Fibroblast of skin of right biceps (primary cell): ENCODE results near the gene HSD17B12.

Source experiments
- DNase-seq: peaks from one replicate; pipeline ENCODE4 v3.0.0-alpha.2; 2013

HSD17B12 gene

DNA sequence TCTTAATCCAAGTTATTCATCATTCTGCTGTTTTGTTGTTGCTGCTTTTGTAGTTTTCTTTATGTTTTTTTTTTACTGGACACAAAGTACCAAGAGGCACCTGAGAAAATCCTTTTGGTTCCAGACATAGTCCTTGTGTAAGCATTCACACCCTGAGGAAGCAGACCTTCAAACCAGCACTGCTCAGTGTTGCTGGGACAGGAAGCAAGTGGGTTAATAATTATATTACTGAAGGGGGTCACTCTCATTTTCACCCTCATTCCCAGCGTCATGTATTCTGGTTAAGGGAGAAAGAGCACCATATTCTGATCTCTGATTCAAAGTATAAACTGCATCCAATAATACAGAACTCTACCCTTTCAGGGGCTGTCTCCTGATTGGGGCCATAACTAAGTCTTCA, 194.2 kb downstream of the HSD17B12 start:
- DNase-seq = no peak

DNA sequence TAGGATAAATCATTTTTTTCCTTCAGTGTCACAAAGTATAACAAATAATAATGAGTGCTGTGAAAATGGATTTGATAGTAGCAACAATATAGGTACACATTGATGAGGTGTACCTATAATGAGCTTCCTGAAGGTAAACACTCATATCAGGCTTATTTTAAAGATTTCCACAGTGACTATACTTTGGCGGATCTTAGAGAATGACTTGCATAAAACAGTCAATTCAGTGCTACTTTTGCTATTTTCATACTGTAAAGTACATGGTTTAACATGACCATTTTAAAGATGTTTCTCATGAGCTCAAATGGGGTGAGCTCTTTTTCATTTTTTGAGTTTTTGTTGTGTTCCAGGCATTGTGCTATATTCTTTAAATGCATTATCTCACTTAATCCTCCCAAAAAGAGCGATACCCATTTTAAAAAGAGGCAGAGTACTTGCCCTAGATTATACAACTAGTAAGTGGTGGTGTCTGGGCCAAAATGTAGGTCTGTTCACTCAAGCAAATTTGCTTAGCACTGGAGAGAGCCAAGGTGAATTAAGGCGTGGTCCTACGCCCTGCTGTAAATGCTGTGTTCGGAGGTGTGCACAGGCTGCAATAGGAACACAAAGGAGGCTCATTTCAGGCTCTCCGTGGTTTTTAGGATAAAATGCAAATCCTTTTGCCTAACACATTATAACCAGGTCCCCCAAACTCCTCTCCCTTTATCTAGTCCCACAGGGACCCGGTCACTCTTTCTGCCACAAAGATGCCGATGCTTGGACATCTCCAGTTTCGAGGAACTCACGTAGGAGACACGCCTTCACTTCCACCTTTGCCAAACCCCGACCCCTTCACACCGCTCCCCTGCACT, 199.5 kb downstream of the HSD17B12 start:
- no peak for DNase-seq

DNA sequence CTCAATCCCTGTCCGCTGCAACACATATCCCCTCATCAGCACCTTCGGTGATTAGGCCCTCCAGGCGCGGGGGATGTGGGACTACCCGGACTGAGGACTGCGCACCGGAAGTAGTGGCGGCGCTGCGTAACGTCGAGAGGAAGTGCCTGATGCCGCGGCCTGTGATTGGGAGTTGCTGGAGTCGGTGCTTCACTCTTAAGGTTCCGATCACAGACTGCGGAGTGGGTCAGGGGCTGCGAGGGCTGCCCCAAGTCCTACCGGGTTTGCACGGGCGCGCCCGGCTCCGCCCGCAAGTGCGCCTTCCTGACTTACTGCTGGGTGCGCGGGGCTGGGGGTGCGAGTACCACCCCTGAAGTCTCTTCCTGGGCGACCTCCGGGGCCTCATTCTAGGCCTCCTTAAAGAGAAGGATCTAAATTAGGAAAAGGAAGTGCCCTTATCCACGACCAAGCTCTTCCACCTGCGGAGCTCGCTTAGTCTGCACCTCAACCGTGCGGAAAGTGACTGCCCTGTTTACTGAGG, 200.2 kb downstream of the HSD17B12 start, which contains the start of gene ALKBH3:
ALKBH3 (plus strand) TSS at position 192 of the 520 bp plus-strand sequence. CDS start 1,822 bp downstream, outside the sequence.
- peak; percentile 96 for DNase-seq

DNA sequence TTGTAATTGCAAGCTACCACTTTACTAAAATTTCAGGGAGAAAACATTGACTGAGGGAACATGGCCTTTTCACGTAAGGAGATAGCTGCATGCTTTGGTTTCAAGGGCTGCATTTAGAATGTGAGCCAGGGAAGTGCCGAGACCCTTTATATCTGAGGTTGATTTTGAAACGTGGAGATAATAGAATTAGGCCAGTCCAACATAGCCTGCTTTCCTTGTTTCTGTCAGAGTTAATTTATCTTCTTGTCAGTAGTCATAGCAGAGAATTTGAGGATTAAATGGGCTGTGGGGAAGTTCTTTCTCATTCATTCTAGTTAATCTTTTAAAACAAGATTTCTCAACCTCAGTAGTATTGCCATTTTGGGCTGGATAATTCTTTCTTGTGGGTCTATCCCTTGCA, 212.3 kb downstream of the HSD17B12 start:
- no peak for DNase-seq

DNA sequence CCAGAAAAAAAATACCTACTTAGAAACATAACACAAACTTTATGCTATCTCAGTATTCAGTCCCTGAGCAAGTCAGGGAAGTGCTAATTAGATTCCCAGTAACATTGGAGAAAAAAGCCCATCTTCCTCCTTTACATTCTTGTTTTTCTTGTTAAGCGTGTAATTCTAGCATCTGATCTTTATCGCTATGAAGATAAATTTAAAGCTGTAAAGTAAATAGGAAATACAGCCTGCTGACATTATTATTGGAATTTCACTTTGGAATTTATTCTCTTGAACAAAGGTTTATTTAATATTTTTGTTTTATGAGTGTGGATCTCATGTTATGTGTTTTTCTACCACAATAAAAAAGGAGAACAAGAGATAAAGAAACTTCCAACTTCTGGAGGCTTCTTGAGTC, 214.0 kb downstream of the HSD17B12 start:
- no peak for DNase-seq

DNA sequence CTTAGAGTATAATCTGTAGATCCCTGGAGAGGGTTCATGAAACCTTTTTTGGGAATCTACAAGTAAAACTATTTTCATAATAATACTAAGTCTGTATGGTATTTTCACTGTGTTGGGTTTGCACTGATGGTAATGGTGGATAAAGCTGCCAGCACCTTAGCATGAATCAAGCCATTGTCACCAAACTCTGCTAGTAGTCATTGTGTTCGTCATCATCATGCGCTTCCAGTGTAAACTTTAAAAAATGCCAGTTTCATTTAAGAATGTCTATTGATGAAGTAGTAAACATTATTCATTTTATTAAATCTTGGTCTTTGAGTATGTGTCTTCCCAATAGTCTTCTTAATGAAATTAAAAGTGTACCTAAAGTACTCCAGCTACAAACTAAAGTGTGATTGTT, 215.1 kb downstream of the HSD17B12 start:
- no peak for DNase-seq

DNA sequence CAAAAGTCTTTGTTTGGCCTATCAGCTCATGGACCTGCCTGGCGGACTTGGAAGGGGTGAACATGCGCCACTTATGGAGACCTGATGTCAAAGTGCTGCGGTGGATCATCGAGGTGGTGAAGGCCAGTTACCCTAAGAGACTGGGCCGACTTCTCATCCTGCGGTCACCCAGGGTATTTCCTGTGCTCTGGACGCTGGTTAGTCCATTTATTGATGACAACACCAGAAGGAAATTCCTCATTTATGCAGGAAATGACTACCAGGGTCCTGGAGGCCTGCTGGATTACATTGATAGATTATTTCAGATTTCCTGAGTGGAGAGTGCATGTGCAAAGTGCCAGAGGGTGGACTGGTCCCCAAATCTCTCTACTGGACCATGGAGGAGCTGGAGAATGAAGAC, 218.0 kb downstream of the HSD17B12 start:
- no peak for DNase-seq

DNA sequence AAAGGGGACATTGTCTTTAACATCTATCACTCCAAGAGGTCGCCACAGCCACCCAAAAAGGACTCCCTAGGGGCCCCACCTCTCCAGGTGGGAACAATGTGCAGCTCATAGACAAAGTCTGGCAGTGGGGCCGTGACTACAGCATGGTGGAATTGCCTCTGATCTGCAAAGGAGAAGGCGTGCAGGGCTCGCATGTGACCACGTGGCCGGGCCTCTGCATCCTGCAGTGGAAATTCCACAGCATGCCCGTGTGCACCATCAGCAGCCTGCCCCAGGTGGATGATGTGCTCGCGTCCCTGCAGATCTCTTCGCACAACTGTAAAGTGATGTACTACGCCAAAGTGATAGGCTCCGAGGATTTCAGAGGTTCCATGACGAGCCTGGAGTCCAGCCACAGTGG, 218.6 kb downstream of the HSD17B12 start:
- no peak for DNase-seq

DNA sequence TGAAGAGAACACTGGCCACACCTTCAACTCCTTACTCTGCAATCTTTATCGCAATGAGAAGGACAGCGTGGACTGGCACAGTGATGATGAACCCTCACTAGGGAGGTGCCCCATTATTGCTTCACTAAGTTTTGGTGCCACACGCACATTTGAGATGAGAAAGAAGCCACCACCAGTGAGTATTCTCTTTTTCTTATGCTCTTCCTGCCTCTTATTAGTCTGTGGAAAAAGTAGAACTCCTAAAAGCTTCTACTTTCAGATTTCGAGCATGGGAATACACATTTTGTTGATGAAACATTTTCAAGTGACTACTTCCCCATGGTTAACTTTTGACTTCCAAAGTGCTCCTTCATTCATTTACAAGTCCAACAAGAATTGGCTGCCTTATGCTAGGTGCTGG, 221.0 kb downstream of the HSD17B12 start:
- DNase-seq = no peak

DNA sequence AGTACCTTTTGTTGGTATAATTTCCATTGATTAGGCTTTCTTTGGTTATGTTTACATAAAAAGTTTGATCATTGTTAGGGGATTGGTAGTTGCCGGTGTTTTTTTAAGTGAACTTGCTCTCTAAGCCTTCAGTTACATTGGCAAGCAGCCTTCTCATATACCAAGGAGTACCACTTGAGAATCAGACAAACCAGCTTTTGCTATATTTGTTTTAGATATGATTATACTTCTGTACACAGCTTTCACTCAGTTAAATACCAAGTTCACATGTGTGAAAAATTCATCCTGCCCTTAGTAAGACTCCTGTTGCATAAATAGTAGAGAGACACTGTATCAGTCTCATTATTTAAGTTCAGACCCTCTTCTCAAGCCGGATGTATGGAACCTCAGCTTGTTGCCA, 222.5 kb downstream of the HSD17B12 start:
- DNase-seq = no peak

DNA sequence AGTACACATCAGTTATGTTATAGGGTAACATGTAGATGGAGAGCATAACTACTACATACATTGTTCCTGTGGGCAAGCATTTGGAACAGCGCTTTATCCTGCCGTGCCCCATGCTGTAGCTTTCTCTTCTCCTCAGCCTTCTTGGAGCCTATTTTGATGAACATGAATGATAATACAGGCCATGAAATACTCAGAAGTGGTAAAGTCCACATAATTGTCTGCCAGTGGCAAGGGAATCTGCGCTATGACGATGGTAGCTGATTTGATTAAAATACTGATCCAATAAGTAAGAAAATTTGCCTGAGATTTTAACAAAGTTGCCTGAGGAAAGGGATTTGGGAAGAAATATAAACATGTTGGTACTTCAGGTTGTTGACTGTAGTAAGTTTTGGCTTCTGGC, 223.4 kb downstream of the HSD17B12 start:
- DNase-seq = no peak

DNA sequence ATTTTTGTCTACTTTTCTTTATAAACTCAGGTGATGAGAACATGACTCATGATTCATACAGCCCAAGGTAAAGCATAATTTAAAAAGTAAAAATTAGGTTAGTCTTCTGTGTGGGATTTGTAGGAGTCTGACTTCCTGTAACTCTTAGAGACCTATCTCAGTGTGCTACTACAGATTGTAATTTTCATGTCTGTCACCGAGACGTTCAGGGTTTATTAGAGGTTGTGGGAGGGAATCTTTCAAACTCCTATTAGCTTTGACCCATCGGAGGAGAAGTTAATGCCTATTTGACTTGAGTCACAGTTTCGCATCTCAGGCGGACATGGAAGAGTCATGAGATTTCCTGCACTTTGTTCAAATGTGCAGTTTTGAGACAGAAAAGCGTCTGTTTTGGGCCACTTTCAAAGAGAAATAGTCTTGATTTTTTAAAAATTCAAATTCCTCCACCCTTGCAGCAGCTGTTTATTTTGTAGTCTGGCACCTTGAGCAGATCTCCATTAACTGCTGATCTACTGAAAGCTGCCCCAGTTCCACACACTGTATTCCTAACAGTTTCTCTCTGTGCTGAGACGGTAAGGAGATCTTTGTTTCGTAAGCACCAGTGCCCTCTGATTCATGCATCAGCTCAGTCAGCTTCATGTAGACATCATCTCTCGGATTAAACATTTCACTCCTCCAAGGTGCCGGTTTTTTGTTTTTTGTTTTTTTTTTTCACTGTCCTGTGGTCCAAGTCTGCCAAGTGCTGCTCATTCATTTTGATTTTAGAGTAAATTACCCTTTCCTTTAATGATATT, 224.4 kb downstream of the HSD17B12 start:
- no peak for DNase-seq

DNA sequence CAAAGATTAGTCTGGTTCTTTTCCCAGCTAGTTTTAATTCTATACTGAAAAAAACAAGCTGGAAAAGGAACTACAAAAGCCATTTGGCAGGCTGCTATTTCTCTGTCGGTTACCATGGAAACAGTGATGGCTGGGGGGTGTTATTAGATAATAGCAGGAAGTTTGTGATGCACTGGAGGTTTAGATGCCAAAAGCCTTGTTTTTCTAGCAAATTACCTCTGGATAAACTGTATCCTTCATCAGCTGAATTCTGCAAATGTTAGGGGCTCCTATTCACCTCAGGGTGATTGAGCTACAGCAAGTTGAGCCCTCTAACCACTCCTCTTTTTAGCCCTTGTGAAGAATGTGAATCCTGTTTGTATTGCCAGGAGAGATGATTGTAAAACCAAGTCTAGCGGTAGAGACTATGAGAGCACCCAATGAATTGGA, 225.3 kb downstream of the HSD17B12 start:
- DNase-seq = no peak
